Activated B cell treated with CpG ODN at 0.5 μM for 24 hours (primary cell): ENCODE results near the gene SPRY2. TPM values are rescaled to one million over a fixed set of nuclear protein-coding genes. Genes with fewer than 3 reads are reported as not detected.

Source experiments
- ATAC-seq: fragments of 200-7000 bp; cut with Tn5 transposase; one replicate; pipeline ENCODE4 v1.10.0; 2021; ENCODE audit warnings: low read depth, mild to moderate bottlenecking, moderate library complexity
- CTCF ChIA-PET: fragments of 350-600 bp; sonication (Branson Sonifier 250); formaldehyde crosslinking; loops from one replicate; lab custom pipeline; 2021; ENCODE audit warnings: antibody characterized with exemption; lab: Charles Lee
- POLR2A ChIA-PET: fragments of 350-600 bp; sonication (Branson Sonifier 250); formaldehyde crosslinking; loops from one replicate; lab custom pipeline; 2021; ENCODE audit warnings: antibody characterized with exemption; lab: Charles Lee
- DNase-seq: peaks from one replicate; pipeline ENCODE4 v3.0.0; 2022
- H3K27ac Mint-ChIP-seq: one replicate; pipeline ENCODE4 v1.8.0; 2020; ENCODE audit warnings: mixed read lengths
- H3K27me3 Mint-ChIP-seq: one replicate; pipeline ENCODE4 v1.8.0; 2021; ENCODE audit warnings: mixed read lengths
- H3K36me3 Mint-ChIP-seq: one replicate; pipeline ENCODE4 v1.8.0; 2021; ENCODE audit warnings: low read depth, mixed read lengths
- H3K4me1 Mint-ChIP-seq: one replicate; pipeline ENCODE4 v1.8.0; 2021; ENCODE audit warnings: mixed read lengths
- H3K4me3 Mint-ChIP-seq: one replicate; pipeline ENCODE4 v1.8.0; 2020; ENCODE audit warnings: mild to moderate bottlenecking, mixed read lengths
- H3K9me3 Mint-ChIP-seq: one replicate; pipeline ENCODE4 v1.8.0; 2020; ENCODE audit warnings: mixed read lengths
- CTCF ChIP-seq: fragments of 200-600 bp; IDR thresholded peaks from one replicate; pipeline ENCODE4 v1.8.0; 2022; ENCODE audit warnings: antibody characterized with exemption, mild to moderate bottlenecking
- intact Hi-C: fragments of 100-400 bp; cut with micrococcal nuclease; formaldehyde crosslinking; loops from one replicate; pipeline ENCODE4 v1.15.1; 2024
- total RNA-seq: library from RNA; stranded (reverse); gene quantifications from 2 replicates; pipeline ENCODE4 v1.2.3, GENCODE V29; 2022

Gene SPRY2
- total RNA-seq, 1 donor from 2014 or later = 1.00 TPM

- TF ChIP-seq CTCF = no peak
- H3K9me3 Mint-ChIP-seq = no peaks in the 10 kb centered on the region
- H3K4me1 Mint-ChIP-seq = no peaks in the 10 kb centered on the region
- DNase-seq = no peak
- ChIA-PET POLR2A (no interaction called here), CTCF (no interaction called here)
- ATAC-seq = no peak
- no peaks in the 10 kb centered on the region for H3K36me3 Mint-ChIP-seq
- no peak overlapping the region for H3K27ac Mint-ChIP-seq
- H3K4me3 Mint-ChIP-seq = no peak overlapping the region
- intact Hi-C loops = no loop called here
- no peaks in the 10 kb centered on the region for H3K27me3 Mint-ChIP-seq
Measured at GRCh38 chr13:80309926-80310325, 31.0 kb downstream of the SPRY2 start.

- ChIA-PET POLR2A (no interaction called here), CTCF (no interaction called here)
- Mint-ChIP-seq H3K9me3 (no peaks in the 10 kb centered on the region), H3K27ac (no peak overlapping the region), H3K36me3 (no peaks in the 10 kb centered on the region), H3K4me3 (no peak overlapping the region), H3K27me3 (no peaks in the 10 kb centered on the region), H3K4me1 (no peaks in the 10 kb centered on the region)
- ATAC-seq (no peak), DNase-seq (no peak)
- no peak for TF ChIP-seq CTCF
- intact Hi-C loops = no loop called here
Measured at GRCh38 chr13:80307401-80307987, 33.4 kb downstream of the SPRY2 start.

- H3K27ac Mint-ChIP-seq = no peak overlapping the region
- ChIA-PET CTCF (no interaction called here), POLR2A (no interaction called here)
- no peak overlapping the region for H3K4me3 Mint-ChIP-seq
- no peak for ATAC-seq
- no peaks in the 10 kb centered on the region for H3K27me3 Mint-ChIP-seq
- TF ChIP-seq CTCF = no peak
- intact Hi-C loops = no loop called here
- no peaks in the 10 kb centered on the region for H3K4me1 Mint-ChIP-seq
- no peak for DNase-seq
- H3K9me3 Mint-ChIP-seq = no peaks in the 10 kb centered on the region
- H3K36me3 Mint-ChIP-seq = no peaks in the 10 kb centered on the region
Measured at GRCh38 chr13:80306337-80306972, 34.5 kb downstream of the SPRY2 start.

- intact Hi-C loops = no loop called here
- H3K4me1 Mint-ChIP-seq = no peaks in the 10 kb centered on the region
- ATAC-seq (no peak), DNase-seq (no peak)
- no peak overlapping the region for H3K27ac Mint-ChIP-seq
- POLR2A ChIA-PET = no interaction called here
- TF ChIP-seq CTCF = no peak
- CTCF ChIA-PET = no interaction called here
- no peak overlapping the region for H3K4me3 Mint-ChIP-seq
- H3K36me3 Mint-ChIP-seq = no peaks in the 10 kb centered on the region
- H3K9me3 Mint-ChIP-seq = no peaks in the 10 kb centered on the region
- H3K27me3 Mint-ChIP-seq = no peaks in the 10 kb centered on the region
Measured at GRCh38 chr13:80305737-80306136, 35.2 kb downstream of the SPRY2 start.

GRCh38 chr13:80303225-80303811, 37.6 kb downstream of the SPRY2 start:
- ATAC-seq = no peak
- Mint-ChIP-seq H3K27ac (no peak overlapping the region), H3K36me3 (no peaks in the 10 kb centered on the region), H3K4me3 (no peak overlapping the region), H3K27me3 (no peaks in the 10 kb centered on the region), H3K4me1 (no peaks in the 10 kb centered on the region), H3K9me3 (no peaks in the 10 kb centered on the region)
- ChIA-PET CTCF (no interaction called here), POLR2A (no interaction called here)
- no peak for TF ChIP-seq CTCF
- DNase-seq = no peak
- intact Hi-C loops = no loop called here
